ENCODE measurements around the gene IL15. TPM values are rescaled to one million over a fixed set of nuclear protein-coding genes. Genes with fewer than 3 reads are reported as not detected.
"Not testable (repeated sequence)": the region's sequence is repeated elsewhere in the genome, so short reads cannot be mapped to it uniquely, and the experiment has no call there.

Gene IL15
- total RNA-seq, 1 donor from 2014 or later: not detected

GRCh38 chr4:141727420-141727819 is 91.0 kb downstream of the IL15 start:
- Mint-ChIP-seq H3K9me3 (ENCODE audit: unreplicated experiment) (no peaks in the 10 kb centered on the region), H3K4me3 (ENCODE audit: unreplicated experiment) (no peak overlapping the region), H3K27me3 (ENCODE audit: unreplicated experiment) (no peaks in the 10 kb centered on the region), H3K4me1 (ENCODE audit: low read depth, unreplicated experiment) (no peaks in the 10 kb centered on the region), H3K36me3 (ENCODE audit: unreplicated experiment) (no peaks in the 10 kb centered on the region), H3K27ac (ENCODE audit: unreplicated experiment) (no peak overlapping the region)
- no peak for TF ChIP-seq CTCF (IDR thresholded peaks at IDR 0.05; ENCODE audit: partially characterized antibody, unreplicated experiment)
- DNase-seq: no peak

- no peak for TF ChIP-seq CTCF (IDR thresholded peaks at IDR 0.05; ENCODE audit: partially characterized antibody, unreplicated experiment)
- no peaks in the 10 kb centered on the region for H3K9me3 Mint-ChIP-seq (ENCODE audit: unreplicated experiment)
- no peaks in the 10 kb centered on the region for H3K36me3 Mint-ChIP-seq (ENCODE audit: unreplicated experiment)
- H3K27ac Mint-ChIP-seq (ENCODE audit: unreplicated experiment): no peak overlapping the region
- DNase-seq: no peak
- H3K4me3 Mint-ChIP-seq (ENCODE audit: unreplicated experiment): no peak overlapping the region
- H3K27me3 Mint-ChIP-seq (ENCODE audit: unreplicated experiment): no peaks in the 10 kb centered on the region
- no peaks in the 10 kb centered on the region for H3K4me1 Mint-ChIP-seq (ENCODE audit: low read depth, unreplicated experiment)
These were observed 94.4 kb downstream of the IL15 start for GRCh38 chr4:141730805-141731204.

- DNase-seq: no peak
- no peak overlapping the region for H3K4me3 Mint-ChIP-seq (ENCODE audit: unreplicated experiment)
- no peaks in the 10 kb centered on the region for H3K4me1 Mint-ChIP-seq (ENCODE audit: low read depth, unreplicated experiment)
- H3K36me3 Mint-ChIP-seq (ENCODE audit: unreplicated experiment): no peaks in the 10 kb centered on the region
- no peaks in the 10 kb centered on the region for H3K27me3 Mint-ChIP-seq (ENCODE audit: unreplicated experiment)
- H3K9me3 Mint-ChIP-seq (ENCODE audit: unreplicated experiment): no peaks in the 10 kb centered on the region
- no peak for TF ChIP-seq CTCF (IDR thresholded peaks at IDR 0.05; ENCODE audit: partially characterized antibody, unreplicated experiment)
- no peak overlapping the region for H3K27ac Mint-ChIP-seq (ENCODE audit: unreplicated experiment)
These were observed 95.1 kb downstream of the IL15 start for GRCh38 chr4:141731481-141731880.

GRCh38 chr4:141739636-141740035 is 103.3 kb downstream of the IL15 start:
- Mint-ChIP-seq H3K4me1 (ENCODE audit: low read depth, unreplicated experiment) (no peaks in the 10 kb centered on the region), H3K4me3 (ENCODE audit: unreplicated experiment) (no peak overlapping the region), H3K27ac (ENCODE audit: unreplicated experiment) (no peak overlapping the region), H3K36me3 (ENCODE audit: unreplicated experiment) (no peaks in the 10 kb centered on the region), H3K27me3 (ENCODE audit: unreplicated experiment) (no peaks in the 10 kb centered on the region), H3K9me3 (ENCODE audit: unreplicated experiment) (no peaks in the 10 kb centered on the region)
- no peak for DNase-seq
- no peak for TF ChIP-seq CTCF (IDR thresholded peaks at IDR 0.05; ENCODE audit: partially characterized antibody, unreplicated experiment)

GRCh38 chr4:141746026-141746425 is 109.6 kb downstream of the IL15 start:
- H3K9me3 Mint-ChIP-seq (ENCODE audit: unreplicated experiment): no peaks in the 10 kb centered on the region

GRCh38 chr4:141751806-141752205 is 115.4 kb downstream of the IL15 start:
- not testable (repeated sequence) for DNase-seq; H3K27ac Mint-ChIP-seq (ENCODE audit: unreplicated experiment); H3K9me3 Mint-ChIP-seq (ENCODE audit: unreplicated experiment); H3K4me1 Mint-ChIP-seq (ENCODE audit: low read depth, unreplicated experiment); H3K36me3 Mint-ChIP-seq (ENCODE audit: unreplicated experiment); H3K27me3 Mint-ChIP-seq (ENCODE audit: unreplicated experiment); H3K4me3 Mint-ChIP-seq (ENCODE audit: unreplicated experiment)

More at GRCh38 chr4:141746026-141746425, 109.6 kb downstream of the IL15 start:
- DNase-seq: no peak
- no peak overlapping the region for H3K4me3 Mint-ChIP-seq (ENCODE audit: unreplicated experiment)
- H3K36me3 Mint-ChIP-seq (ENCODE audit: unreplicated experiment): no peaks in the 10 kb centered on the region
- H3K27ac Mint-ChIP-seq (ENCODE audit: unreplicated experiment): no peak overlapping the region
- H3K27me3 Mint-ChIP-seq (ENCODE audit: unreplicated experiment): no peaks in the 10 kb centered on the region
- H3K4me1 Mint-ChIP-seq (ENCODE audit: low read depth, unreplicated experiment): no peaks in the 10 kb centered on the region
- TF ChIP-seq CTCF (IDR thresholded peaks at IDR 0.05; ENCODE audit: partially characterized antibody, unreplicated experiment): no peak
